Measurements from ENCODE around the gene TRIP13. TPM values are rescaled to one million over a fixed set of nuclear protein-coding genes. Genes with fewer than 3 reads are reported as not detected.
A peak's percentile ranks its signal among the peaks of the same experiment; 100 is the strongest.

Gene TRIP13
- total and polyA plus RNA-seq, 2 experiments from 2014 or later = 9.2 to 9.4 TPM

DNA sequence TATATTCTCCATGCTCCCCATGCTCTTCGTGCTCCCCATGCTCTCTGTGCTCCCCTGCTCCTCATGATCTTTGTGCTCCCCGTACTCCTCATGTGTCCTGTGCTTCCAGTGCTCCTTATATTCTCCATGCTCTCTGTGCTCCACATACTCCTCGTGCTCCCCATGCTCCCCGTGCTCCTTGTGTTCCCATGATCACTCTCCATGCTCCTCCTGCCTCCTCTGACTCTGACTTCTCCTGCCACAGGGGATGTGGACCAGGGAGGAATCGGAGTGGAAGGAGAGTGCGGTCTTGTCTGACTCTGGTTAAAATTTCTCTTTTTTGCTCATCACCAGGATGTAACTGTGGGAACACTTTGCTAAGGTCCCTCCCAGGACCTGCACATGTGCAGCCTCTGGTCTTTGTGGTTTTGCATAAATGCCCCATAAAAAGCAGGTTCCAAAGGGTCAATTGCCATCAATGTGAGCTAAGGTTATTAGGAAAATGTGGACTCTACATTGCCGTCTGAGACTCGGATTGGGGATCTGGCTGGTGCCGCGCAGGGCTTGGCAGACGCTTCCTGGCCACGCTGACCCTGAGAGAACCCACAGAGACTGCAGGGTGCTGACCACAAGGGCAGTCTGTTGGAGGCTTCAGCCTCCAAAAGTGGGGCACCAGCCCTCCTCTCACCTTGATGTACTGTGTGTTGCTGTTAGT is 52.5 kb downstream of the TRIP13 start:
- WGBS (ENCODE audit: low lambda C conversion rate, missing lambda C conversion rate) = 74% methylated on average over 12 of the region's 12 CpGs
- Histone ChIP-seq H3K4me3 (no peak overlapping the region), H3K4me2 (peak overlapping the region; percentile 28), H3K36me3 (replicated peaks; ENCODE audit: insufficient read depth, low read depth) (no peaks in the 10 kb centered on the region), H3K4me1 (ENCODE audit: insufficient read depth) (peaks cover 22% of the 10 kb centered on the region), H2AFZ (no peak overlapping the region), H3K79me2 (no peaks in the 10 kb centered on the region), H3K27me3 (peaks cover 11% of the 10 kb centered on the region), H4K20me1 (ENCODE audit: insufficient read depth, poor library complexity, severe bottlenecking) (no peaks in the 10 kb centered on the region), H3K27ac (peak overlapping the region; percentile 32), H3K9me3 (ENCODE audit: low read depth) (no peaks in the 10 kb centered on the region), H3K9me2 (replicated peaks; ENCODE audit: insufficient read depth) (no peaks in the 10 kb centered on the region)
- TF ChIP-seq, protein P1, sequence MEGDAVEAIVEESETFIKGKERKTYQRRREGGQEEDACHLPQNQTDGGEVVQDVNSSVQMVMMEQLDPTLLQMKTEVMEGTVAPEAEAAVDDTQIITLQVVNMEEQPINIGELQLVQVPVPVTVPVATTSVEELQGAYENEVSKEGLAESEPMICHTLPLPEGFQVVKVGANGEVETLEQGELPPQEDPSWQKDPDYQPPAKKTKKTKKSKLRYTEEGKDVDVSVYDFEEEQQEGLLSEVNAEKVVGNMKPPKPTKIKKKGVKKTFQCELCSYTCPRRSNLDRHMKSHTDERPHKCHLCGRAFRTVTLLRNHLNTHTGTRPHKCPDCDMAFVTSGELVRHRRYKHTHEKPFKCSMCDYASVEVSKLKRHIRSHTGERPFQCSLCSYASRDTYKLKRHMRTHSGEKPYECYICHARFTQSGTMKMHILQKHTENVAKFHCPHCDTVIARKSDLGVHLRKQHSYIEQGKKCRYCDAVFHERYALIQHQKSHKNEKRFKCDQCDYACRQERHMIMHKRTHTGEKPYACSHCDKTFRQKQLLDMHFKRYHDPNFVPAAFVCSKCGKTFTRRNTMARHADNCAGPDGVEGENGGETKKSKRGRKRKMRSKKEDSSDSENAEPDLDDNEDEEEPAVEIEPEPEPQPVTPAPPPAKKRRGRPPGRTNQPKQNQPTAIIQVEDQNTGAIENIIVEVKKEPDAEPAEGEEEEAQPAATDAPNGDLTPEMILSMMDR (IDR thresholded peaks at IDR 0.05; ENCODE audit: poor library complexity) = no peak
- TF ChIP-seq EZH2 (IDR thresholded peaks at IDR 0.05; ENCODE audit: borderline replicate concordance) (no peak), EZH2phosphoT487 (IDR thresholded peaks at IDR 0.05; ENCODE audit: low read depth, severe bottlenecking, unreplicated experiment) (no peak)
- no peak for DNase-seq (ENCODE audit: low spot score)

GRCh38 chr5:945691-946551 is 53.2 kb downstream of the TRIP13 start:
- WGBS (ENCODE audit: low lambda C conversion rate, missing lambda C conversion rate) = 40% methylated on average over 24 of the region's 24 CpGs
- no peak overlapping the region for H2AFZ ChIP-seq
- H3K9me3 ChIP-seq (ENCODE audit: low read depth) = no peaks in the 10 kb centered on the region
- H3K9me2 ChIP-seq (replicated peaks; ENCODE audit: insufficient read depth) = no peaks in the 10 kb centered on the region
- no peak for TF ChIP-seq EZH2 (IDR thresholded peaks at IDR 0.05; ENCODE audit: borderline replicate concordance)
- TF ChIP-seq EZH2phosphoT487 (IDR thresholded peaks at IDR 0.05; ENCODE audit: low read depth, severe bottlenecking, unreplicated experiment) = no peak
- TF ChIP-seq, protein P1 (IDR thresholded peaks at IDR 0.05; ENCODE audit: poor library complexity) = no peak
- peaks cover 11% of the 10 kb centered on the region for H3K27me3 ChIP-seq
- H3K4me3 ChIP-seq = no peak overlapping the region
- peaks cover 22% of the 10 kb centered on the region for H3K4me1 ChIP-seq (ENCODE audit: insufficient read depth)
- H3K27ac ChIP-seq = peak overlapping the region; percentile 32
- H3K4me2 ChIP-seq = peak overlapping the region; percentile 28
- H4K20me1 ChIP-seq (ENCODE audit: insufficient read depth, poor library complexity, severe bottlenecking) = no peaks in the 10 kb centered on the region
- no peaks in the 10 kb centered on the region for H3K36me3 ChIP-seq (replicated peaks; ENCODE audit: insufficient read depth, low read depth)
- no peak for DNase-seq (ENCODE audit: low spot score)
- no peaks in the 10 kb centered on the region for H3K79me2 ChIP-seq

DNA sequence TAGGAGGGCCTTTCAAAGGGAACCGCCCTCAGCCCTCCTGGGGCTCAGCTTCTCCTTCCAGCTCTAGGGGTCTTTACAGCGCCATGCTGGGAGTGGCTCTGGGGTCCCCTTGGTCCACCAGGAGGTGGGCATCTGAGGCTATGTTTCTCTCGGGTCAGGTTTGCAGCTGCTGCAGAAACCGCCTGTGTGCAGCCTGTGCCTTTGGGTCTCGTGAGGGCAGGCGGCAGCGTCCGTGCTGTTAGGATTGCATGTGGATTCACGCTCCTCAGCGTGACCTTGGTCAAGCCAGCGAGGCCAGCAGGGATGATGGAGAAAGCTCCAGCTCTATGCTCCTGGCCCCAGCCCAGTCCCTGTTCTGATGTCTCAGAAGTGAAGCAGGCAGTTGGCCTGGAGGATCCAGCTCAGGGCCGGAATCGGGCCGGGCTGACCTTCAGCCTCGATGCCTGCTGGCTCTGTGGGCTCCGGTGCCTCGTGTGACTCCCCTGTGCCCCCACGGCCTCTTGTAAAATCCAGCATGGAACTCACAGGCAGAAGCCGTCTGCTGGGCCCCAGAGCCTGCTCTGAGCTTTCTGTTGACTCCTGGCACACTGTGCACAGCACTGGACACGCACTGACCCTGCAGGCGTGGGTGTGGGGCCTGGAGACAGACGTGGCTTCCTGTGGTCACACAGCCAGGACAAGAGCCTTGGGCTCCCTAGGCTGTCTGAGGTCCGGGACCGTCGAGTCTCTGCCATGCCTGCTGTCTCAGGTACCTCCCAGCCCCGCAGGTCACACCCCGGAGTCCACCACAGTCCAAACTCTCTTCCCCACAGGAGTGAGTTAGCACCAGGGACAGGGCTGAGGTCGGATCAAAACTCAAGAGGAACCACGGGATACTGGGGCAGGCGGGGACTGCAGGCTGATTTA is 54.3 kb downstream of the TRIP13 start:
- TF ChIP-seq, protein P1 (IDR thresholded peaks at IDR 0.05; ENCODE audit: poor library complexity) = no peak
- TF ChIP-seq EZH2phosphoT487 (IDR thresholded peaks at IDR 0.05; ENCODE audit: low read depth, severe bottlenecking, unreplicated experiment) (no peak), EZH2 (IDR thresholded peaks at IDR 0.05; ENCODE audit: borderline replicate concordance) (no peak)
- Histone ChIP-seq H3K36me3 (replicated peaks; ENCODE audit: insufficient read depth, low read depth) (no peaks in the 10 kb centered on the region), H3K27me3 (peaks cover 11% of the 10 kb centered on the region), H3K27ac (peak overlapping the region; percentile 15), H3K4me2 (no peak overlapping the region), H2AFZ (no peak overlapping the region), H3K4me1 (ENCODE audit: insufficient read depth) (peaks cover 22% of the 10 kb centered on the region), H3K9me3 (ENCODE audit: low read depth) (no peaks in the 10 kb centered on the region), H3K4me3 (no peak overlapping the region), H3K79me2 (no peaks in the 10 kb centered on the region), H3K9me2 (replicated peaks; ENCODE audit: insufficient read depth) (no peaks in the 10 kb centered on the region), H4K20me1 (ENCODE audit: insufficient read depth, poor library complexity, severe bottlenecking) (no peaks in the 10 kb centered on the region)
- DNase-seq (ENCODE audit: low spot score) = no peak
- 81% methylated on average over 29 of the region's 30 CpGs for WGBS (ENCODE audit: low lambda C conversion rate, missing lambda C conversion rate)
